MM.1S (cell line): Measurements from ENCODE around the gene FAR2.

ENCODE experiments used
- DNase-seq: peaks from one replicate; pipeline ENCODE4 v3.0.0-alpha.2; 2015
- H2AFZ ChIP-seq: fragments of 300-600 bp; sonication (generic); 2 replicates; pipeline ENCODE4 v1.6.0; 2016; ENCODE audit warnings: antibody characterized with exemption, low read length
- H3F3A ChIP-seq: fragments of 300-600 bp; sonication (generic); 2 replicates; pipeline ENCODE4 v1.6.1; 2016; ENCODE audit warnings: mild to moderate bottlenecking, antibody characterized with exemption, low read length, moderate library complexity, mixed read lengths; ENCODE audit not compliant: insufficient read depth
- H3K27ac ChIP-seq: fragments of 300-600 bp; sonication (generic); 2 replicates; pipeline ENCODE4 v1.5.1; 2016; ENCODE audit warnings: mild to moderate bottlenecking, low read length
- H3K27me3 ChIP-seq: fragments of 300-600 bp; sonication (generic); replicated peaks from 2 replicates; pipeline ENCODE4 v1.6.0; 2016; ENCODE audit warnings: low read length; ENCODE audit not compliant: insufficient read depth
- H3K36me3 ChIP-seq: fragments of 300-600 bp; sonication (generic); replicated peaks from 2 replicates; pipeline ENCODE4 v1.6.1; 2016; ENCODE audit warnings: mild to moderate bottlenecking, low read length, mixed read lengths; ENCODE audit not compliant: insufficient read depth
- H3K4me1 ChIP-seq: fragments of 300-600 bp; sonication (generic); 2 replicates; pipeline ENCODE4 v1.6.1; 2016; ENCODE audit warnings: low read length, mixed read lengths
- H3K4me2 ChIP-seq: fragments of 300-600 bp; sonication (generic); 2 replicates; pipeline ENCODE4 v1.6.0; 2016; ENCODE audit warnings: low read depth, low read length
- H3K4me3 ChIP-seq: fragments of 300-600 bp; sonication (generic); 2 replicates; pipeline ENCODE4 v1.5.1; 2016; ENCODE audit warnings: low read length, mixed read lengths
- H3K79me2 ChIP-seq: fragments of 300-600 bp; sonication (generic); 2 replicates; pipeline ENCODE4 v1.6.1; 2016; ENCODE audit warnings: mixed run types, low read length, mixed read lengths
- H3K9ac ChIP-seq: fragments of 300-600 bp; sonication (generic); 2 replicates; pipeline ENCODE4 v1.6.1; 2016; ENCODE audit warnings: low read length, mixed read lengths
- H3K9me2 ChIP-seq: fragments of 300-600 bp; sonication (generic); replicated peaks from 2 replicates; pipeline ENCODE4 v1.6.1; 2016; ENCODE audit warnings: mild to moderate bottlenecking, low read length, mixed read lengths; ENCODE audit not compliant: insufficient read depth
- H3K9me3 ChIP-seq: fragments of 300-600 bp; sonication (generic); replicated peaks from 2 replicates; pipeline ENCODE4 v1.6.1; 2016; ENCODE audit warnings: mild to moderate bottlenecking, low read length, mixed read lengths; ENCODE audit not compliant: insufficient read depth
- H4K20me1 ChIP-seq: fragments of 300-600 bp; sonication (generic); 2 replicates; pipeline ENCODE4 v1.6.1; 2016; ENCODE audit warnings: mild to moderate bottlenecking, low read length, moderate library complexity, mixed read lengths; ENCODE audit not compliant: insufficient read depth
- EZH2 ChIP-seq: fragments of 300-600 bp; sonication (generic); optimal IDR thresholded peaks from 2 replicates; pipeline ENCODE3; 2017; ENCODE audit warnings: low read depth, mild to moderate bottlenecking, antibody characterized with exemption, low read length, mixed read lengths
- EZH2phosphoT487 ChIP-seq: fragments of 300-600 bp; sonication (generic); IDR thresholded peaks from 2 replicates; pipeline ENCODE4 v1.6.1; 2018; ENCODE audit warnings: antibody characterized with exemption, low read length
- TF ChIP-seq, protein P1 (sequence below): fragments of 300-600 bp; sonication (generic); IDR thresholded peaks from 2 replicates; pipeline ENCODE4 v1.5.1; 2016; ENCODE audit warnings: antibody characterized with exemption, low read length, mixed read lengths

FAR2 gene

DNA sequence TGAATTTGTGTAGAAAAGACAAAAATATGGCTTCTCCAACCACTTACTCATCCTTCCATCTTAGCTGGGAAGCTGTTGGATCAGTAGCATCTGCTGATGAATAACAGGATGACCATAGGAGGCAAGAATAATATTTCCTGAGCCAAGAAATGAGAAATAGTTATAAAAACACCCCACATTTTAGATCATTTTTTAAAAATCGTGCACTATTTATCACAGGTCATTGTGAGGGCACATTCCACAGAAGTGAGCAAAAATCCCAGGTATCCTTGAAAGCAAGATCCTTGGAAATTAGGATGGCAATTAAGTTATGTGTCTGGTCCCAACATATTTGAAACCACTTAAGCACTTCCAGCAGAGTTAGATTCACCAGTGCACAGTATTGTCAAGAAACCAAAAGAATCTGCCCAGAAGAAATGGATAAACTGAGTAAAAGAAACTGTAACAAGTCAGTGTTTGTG lies 8.4 kb downstream of the FAR2 start:
- no peak overlapping the region for H3K4me2 ChIP-seq

DNA sequence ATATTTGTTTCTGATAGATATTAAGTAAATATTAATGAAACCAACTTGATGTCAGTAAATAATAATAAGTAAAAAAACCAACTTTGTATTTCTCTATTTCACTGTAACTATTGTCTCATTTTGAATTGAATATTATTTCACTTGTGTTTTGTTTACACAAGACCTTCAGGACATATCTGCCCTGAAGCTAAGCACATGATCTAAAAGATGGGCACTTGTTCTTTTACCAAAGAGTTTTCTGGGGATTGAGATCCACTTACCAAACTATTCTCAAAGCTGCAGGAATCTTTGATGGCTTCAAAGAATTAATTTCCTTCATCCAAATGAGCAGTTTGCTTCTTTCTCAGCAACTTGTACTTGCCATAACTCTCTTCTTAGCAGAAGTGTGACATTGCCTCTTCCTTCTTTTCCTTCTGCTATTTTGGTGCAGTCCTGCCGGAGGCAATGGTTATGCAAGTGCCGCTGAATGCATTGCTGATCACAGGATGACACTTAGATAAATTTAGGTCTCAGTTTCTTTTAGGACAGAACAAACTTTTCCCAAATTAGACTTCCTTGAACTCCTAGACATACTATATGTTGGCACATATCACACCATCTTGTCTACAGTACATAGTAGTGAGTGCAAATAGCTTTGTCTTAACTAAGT lies 9.2 kb downstream of the FAR2 start:
- no peak overlapping the region for H3K9ac ChIP-seq
- no peak for DNase-seq
- peaks cover 22% of the 10 kb centered on the region for H3K4me1 ChIP-seq
- no peaks in the 10 kb centered on the region for H3K36me3 ChIP-seq
- H3K9me3 ChIP-seq: no peaks in the 10 kb centered on the region
- H4K20me1 ChIP-seq: no peaks in the 10 kb centered on the region
- peaks cover 25% of the 10 kb centered on the region for H3K79me2 ChIP-seq
- H3K27me3 ChIP-seq: no peaks in the 10 kb centered on the region
- no peak overlapping the region for H3K4me2 ChIP-seq
- H3K4me3 ChIP-seq: no peak overlapping the region
- TF ChIP-seq EZH2phosphoT487 (no peak), EZH2 (no peak)
- TF ChIP-seq, protein P1, sequence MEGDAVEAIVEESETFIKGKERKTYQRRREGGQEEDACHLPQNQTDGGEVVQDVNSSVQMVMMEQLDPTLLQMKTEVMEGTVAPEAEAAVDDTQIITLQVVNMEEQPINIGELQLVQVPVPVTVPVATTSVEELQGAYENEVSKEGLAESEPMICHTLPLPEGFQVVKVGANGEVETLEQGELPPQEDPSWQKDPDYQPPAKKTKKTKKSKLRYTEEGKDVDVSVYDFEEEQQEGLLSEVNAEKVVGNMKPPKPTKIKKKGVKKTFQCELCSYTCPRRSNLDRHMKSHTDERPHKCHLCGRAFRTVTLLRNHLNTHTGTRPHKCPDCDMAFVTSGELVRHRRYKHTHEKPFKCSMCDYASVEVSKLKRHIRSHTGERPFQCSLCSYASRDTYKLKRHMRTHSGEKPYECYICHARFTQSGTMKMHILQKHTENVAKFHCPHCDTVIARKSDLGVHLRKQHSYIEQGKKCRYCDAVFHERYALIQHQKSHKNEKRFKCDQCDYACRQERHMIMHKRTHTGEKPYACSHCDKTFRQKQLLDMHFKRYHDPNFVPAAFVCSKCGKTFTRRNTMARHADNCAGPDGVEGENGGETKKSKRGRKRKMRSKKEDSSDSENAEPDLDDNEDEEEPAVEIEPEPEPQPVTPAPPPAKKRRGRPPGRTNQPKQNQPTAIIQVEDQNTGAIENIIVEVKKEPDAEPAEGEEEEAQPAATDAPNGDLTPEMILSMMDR: no peak
- no peak overlapping the region for H3K27ac ChIP-seq
- H3K9me2 ChIP-seq: no peaks in the 10 kb centered on the region
- peaks cover 11% of the 10 kb centered on the region for H3F3A ChIP-seq
- H2AFZ ChIP-seq: no peak overlapping the region

More for the DNA sequence above, 8.4 kb downstream of the FAR2 start:
- Histone ChIP-seq H3K36me3 (no peaks in the 10 kb centered on the region), H3K27me3 (no peaks in the 10 kb centered on the region), H3K79me2 (peaks cover 24% of the 10 kb centered on the region), H3K9me2 (no peaks in the 10 kb centered on the region), H3F3A (peaks cover 18% of the 10 kb centered on the region), H3K9me3 (no peaks in the 10 kb centered on the region), H3K4me1 (peaks cover 29% of the 10 kb centered on the region), H3K9ac (no peak overlapping the region), H2AFZ (no peak overlapping the region), H4K20me1 (no peaks in the 10 kb centered on the region), H3K27ac (no peak overlapping the region), H3K4me3 (no peak overlapping the region)
- TF ChIP-seq, protein P1: no peak
- no peak for TF ChIP-seq EZH2phosphoT487
- no peak for TF ChIP-seq EZH2
- no peak for DNase-seq

DNA sequence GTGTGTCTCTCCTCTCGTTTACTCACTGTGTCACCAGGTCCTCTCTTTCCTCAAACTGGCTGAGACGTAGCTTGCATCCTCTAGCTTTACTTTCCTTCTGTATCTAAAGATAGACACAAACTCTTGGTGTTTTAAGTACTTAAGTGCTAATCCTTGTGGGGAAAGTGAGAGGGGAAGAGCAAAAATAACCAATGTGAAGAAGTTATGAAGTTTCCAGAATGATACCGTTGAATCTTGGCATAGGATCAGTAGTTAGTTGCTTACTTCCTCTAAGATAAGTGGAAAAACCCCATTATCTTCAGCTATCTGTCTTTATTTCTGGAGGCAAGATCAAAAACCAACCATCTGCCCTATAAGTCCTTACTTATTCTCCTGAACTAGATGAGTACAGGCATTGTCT lies 10.6 kb downstream of the FAR2 start:
- Histone ChIP-seq H3F3A (peaks cover 4% of the 10 kb centered on the region; the same call in 1 of the 2 replicates), H3K36me3 (no peaks in the 10 kb centered on the region), H3K27me3 (no peaks in the 10 kb centered on the region), H3K79me2 (peaks cover 20% of the 10 kb centered on the region), H4K20me1 (no peaks in the 10 kb centered on the region), H3K9me3 (no peaks in the 10 kb centered on the region), H3K9ac (no peak overlapping the region), H2AFZ (no peak overlapping the region), H3K4me3 (no peak overlapping the region), H3K4me1 (peaks cover 19% of the 10 kb centered on the region), H3K9me2 (no peaks in the 10 kb centered on the region), H3K27ac (no peak overlapping the region), H3K4me2 (no peak overlapping the region)
- no peak for TF ChIP-seq EZH2
- TF ChIP-seq, protein P1: no peak
- DNase-seq: no peak
